HepG2 (cell line): ENCODE data around the gene C11orf68. TPM values are rescaled to one million over a fixed set of nuclear protein-coding genes. Genes with fewer than 3 reads are reported as not detected.

Experiments used
- ARID2 ChIP-seq: sonication (generic); formaldehyde crosslinking; IDR thresholded peaks from 2 replicates; pipeline ENCODE4 v1.8.1; 2022; ENCODE audit warnings: mild to moderate bottlenecking, missing genetic modification reagents, borderline replicate concordance
- ATM ChIP-seq: fragments of 450-650 bp; IDR thresholded peaks from 2 replicates; pipeline ENCODE4 v1.7.1; 2017; ENCODE audit warnings: mild to moderate bottlenecking, borderline replicate concordance
- HHEX ChIP-seq: IDR thresholded peaks from 2 replicates; pipeline ENCODE4 v1.6.1; 2016; ENCODE audit warnings: control low read depth
- LRRFIP1 ChIP-seq: sonication (generic); formaldehyde crosslinking; conservative IDR thresholded peaks from 2 replicates; pipeline ENCODE4 v1.4.0; 2020; ENCODE audit warnings: missing genetic modification reagents
- POLR2AphosphoS5 ChIP-seq: IDR thresholded peaks from 2 replicates; pipeline ENCODE4 v1.6.1; 2012; ENCODE audit warnings: low read depth, low read length
- ZBTB40 ChIP-seq, 2 experiments: fragments of 450-650 bp in 1 of 2; sonication (generic) in 1 of 2; formaldehyde crosslinking in 1 of 2; IDR thresholded peaks; 2 replicates each; pipeline versions ENCODE4 v1.6.1 to v1.8.0; 2016 to 2022; ENCODE audit warnings: antibody characterized with exemption in 1 of 2, mild to moderate bottlenecking in 1 of 2, missing genetic modification reagents in 1 of 2
- ZNF343 ChIP-seq: sonication (generic); formaldehyde crosslinking; IDR thresholded peaks from 2 replicates; pipeline ENCODE4 v1.4.0; 2020; ENCODE audit warnings: mild to moderate bottlenecking, missing genetic modification reagents
- ZNF549 ChIP-seq: sonication (generic); formaldehyde crosslinking; IDR thresholded peaks from 2 replicates; pipeline ENCODE4 v1.5.0; 2020; ENCODE audit warnings: missing genetic modification reagents
- ZNF749 ChIP-seq: sonication (generic); formaldehyde crosslinking; IDR thresholded peaks from 2 replicates; pipeline ENCODE4 v1.8.0; 2022; ENCODE audit warnings: mild to moderate bottlenecking, missing genetic modification reagents, moderate library complexity, borderline replicate concordance
- polyA plus RNA-seq, 8 experiments: library from polyadenylated mRNA; depleted of rRNA in 3 of 8; stranded (reverse) in 7 of 8; unstranded in 1 of 8; fragments of >200 nt; fragmentation: Illumina TruSeq in 4 of 8; extraction: Trizol in 4 of 8; gene quantifications; 2 replicates each; pipeline versions ENCODE4 v1.2.1 to v1.2.3, GENCODE V29; 2011 to 2016; ENCODE audit warnings: low read depth in 4 of 8, missing spikeins in 1 of 8, mixed read lengths in 1 of 8; ENCODE audit not compliant: insufficient read depth in 1 of 8
- total RNA-seq, 5 experiments: library from RNA; depleted of rRNA; stranded (reverse); fragments of >200 nt; fragmentation: Illumina TruSeq; extraction: Trizol; gene quantifications; 2 replicates each; pipeline ENCODE4 v1.2.3, GENCODE V29; 2016; ENCODE audit warnings: low read depth in 1 of 5
- TF ChIP-seq, protein P1 (sequence below): IDR thresholded peaks from 2 replicates; pipeline ENCODE4 v1.4.0; 2020; ENCODE audit warnings: mild to moderate bottlenecking, missing genetic modification reagents

C11orf68 gene
- total and polyA plus RNA-seq, 2 of the 13 experiments (the other 11 are each of a cell fraction or from before 2014, with no cell fraction given), result 8.4 to 28.3 TPM

- peak; percentile 77 for TF ChIP-seq ZBTB40 (IDR thresholded peaks at IDR 0.05)
- TF ChIP-seq ZBTB40 (CRISPR knock-in tag; IDR thresholded peaks at IDR 0.05), result peak; percentile 86
- peak; percentile 96 for TF ChIP-seq POLR2AphosphoS5
- TF ChIP-seq ARID2 (CRISPR knock-in tag), result peak; percentile 77; the same call in 1 of the 2 replicates
- no peak; the same call in 1 of the 2 replicates for TF ChIP-seq ZNF749 (CRISPR knock-in tag)
- TF ChIP-seq ZNF343 (CRISPR knock-in tag), result peak; percentile 76; the same call in 1 of the 2 replicates
- TF ChIP-seq LRRFIP1 (CRISPR knock-in tag), result no peak
- TF ChIP-seq ATM, result no peak
- TF ChIP-seq ZNF549 (CRISPR knock-in tag), result no peak
- TF ChIP-seq HHEX, result no peak
- TF ChIP-seq, protein P1, sequence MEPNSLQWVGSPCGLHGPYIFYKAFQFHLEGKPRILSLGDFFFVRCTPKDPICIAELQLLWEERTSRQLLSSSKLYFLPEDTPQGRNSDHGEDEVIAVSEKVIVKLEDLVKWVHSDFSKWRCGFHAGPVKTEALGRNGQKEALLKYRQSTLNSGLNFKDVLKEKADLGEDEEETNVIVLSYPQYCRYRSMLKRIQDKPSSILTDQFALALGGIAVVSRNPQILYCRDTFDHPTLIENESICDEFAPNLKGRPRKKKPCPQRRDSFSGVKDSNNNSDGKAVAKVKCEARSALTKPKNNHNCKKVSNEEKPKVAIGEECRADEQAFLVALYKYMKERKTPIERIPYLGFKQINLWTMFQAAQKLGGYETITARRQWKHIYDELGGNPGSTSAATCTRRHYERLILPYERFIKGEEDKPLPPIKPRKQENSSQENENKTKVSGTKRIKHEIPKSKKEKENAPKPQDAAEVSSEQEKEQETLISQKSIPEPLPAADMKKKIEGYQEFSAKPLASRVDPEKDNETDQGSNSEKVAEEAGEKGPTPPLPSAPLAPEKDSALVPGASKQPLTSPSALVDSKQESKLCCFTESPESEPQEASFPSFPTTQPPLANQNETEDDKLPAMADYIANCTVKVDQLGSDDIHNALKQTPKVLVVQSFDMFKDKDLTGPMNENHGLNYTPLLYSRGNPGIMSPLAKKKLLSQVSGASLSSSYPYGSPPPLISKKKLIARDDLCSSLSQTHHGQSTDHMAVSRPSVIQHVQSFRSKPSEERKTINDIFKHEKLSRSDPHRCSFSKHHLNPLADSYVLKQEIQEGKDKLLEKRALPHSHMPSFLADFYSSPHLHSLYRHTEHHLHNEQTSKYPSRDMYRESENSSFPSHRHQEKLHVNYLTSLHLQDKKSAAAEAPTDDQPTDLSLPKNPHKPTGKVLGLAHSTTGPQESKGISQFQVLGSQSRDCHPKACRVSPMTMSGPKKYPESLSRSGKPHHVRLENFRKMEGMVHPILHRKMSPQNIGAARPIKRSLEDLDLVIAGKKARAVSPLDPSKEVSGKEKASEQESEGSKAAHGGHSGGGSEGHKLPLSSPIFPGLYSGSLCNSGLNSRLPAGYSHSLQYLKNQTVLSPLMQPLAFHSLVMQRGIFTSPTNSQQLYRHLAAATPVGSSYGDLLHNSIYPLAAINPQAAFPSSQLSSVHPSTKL, result no peak; the same call in 1 of the 2 replicates
Observed at GRCh38 chr11:65961267-65962140, 42.6 kb upstream of the C11orf68 start, which contains the start of gene SART1 (continued).
